Measurements from ENCODE around the gene SCN2B.

DNA sequence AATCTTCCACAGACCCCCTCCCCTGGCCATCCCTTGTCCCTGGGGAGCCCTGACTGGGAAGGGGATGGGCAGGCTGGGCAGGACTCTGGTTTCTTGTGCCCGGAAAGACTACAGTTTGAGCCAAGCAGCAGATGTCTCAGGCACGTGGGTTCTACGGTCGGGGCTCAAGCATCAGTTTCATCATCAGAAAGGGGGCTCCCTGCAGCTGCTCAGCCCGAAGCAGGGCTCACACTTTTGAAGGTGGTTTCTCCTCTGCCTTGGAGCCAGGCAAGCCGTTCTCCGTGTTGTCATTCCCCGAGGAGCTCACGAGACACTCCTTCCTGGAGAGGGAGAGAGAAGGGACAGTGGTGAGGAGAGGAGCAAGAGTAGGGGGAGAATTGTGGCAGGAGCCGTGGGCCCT lies 39.6 kb downstream of the SCN2B start:
- TF ChIP-seq, protein P1, sequence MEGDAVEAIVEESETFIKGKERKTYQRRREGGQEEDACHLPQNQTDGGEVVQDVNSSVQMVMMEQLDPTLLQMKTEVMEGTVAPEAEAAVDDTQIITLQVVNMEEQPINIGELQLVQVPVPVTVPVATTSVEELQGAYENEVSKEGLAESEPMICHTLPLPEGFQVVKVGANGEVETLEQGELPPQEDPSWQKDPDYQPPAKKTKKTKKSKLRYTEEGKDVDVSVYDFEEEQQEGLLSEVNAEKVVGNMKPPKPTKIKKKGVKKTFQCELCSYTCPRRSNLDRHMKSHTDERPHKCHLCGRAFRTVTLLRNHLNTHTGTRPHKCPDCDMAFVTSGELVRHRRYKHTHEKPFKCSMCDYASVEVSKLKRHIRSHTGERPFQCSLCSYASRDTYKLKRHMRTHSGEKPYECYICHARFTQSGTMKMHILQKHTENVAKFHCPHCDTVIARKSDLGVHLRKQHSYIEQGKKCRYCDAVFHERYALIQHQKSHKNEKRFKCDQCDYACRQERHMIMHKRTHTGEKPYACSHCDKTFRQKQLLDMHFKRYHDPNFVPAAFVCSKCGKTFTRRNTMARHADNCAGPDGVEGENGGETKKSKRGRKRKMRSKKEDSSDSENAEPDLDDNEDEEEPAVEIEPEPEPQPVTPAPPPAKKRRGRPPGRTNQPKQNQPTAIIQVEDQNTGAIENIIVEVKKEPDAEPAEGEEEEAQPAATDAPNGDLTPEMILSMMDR (IDR thresholded peaks at IDR 0.05; ENCODE audit: low read length) = no peak
- TF ChIP-seq EZH2phosphoT487 (IDR thresholded peaks at IDR 0.05; ENCODE audit: low read length) = no peak
